Measurements from ENCODE around the gene ITGA7.

ITGA7 gene

GRCh38 chr12:55703901-55704761 is 3.6 kb downstream of the ITGA7 start:
- in situ Hi-C loops (cut with MboI; ENCODE audit: low sequenced_read_pairs), result no loop called here

- in situ Hi-C loops (cut with MboI; ENCODE audit: low sequenced_read_pairs), result no loop called here
Measured at GRCh38 chr12:55703288-55703687, 4.4 kb downstream of the ITGA7 start.

GRCh38 chr12:55702861-55703260 is 4.8 kb downstream of the ITGA7 start:
- in situ Hi-C loops (cut with MboI; ENCODE audit: low sequenced_read_pairs), result no loop called here

- in situ Hi-C loops (cut with MboI; ENCODE audit: low sequenced_read_pairs), result no loop called here
Measured at GRCh38 chr12:55700255-55701018, 7.3 kb downstream of the ITGA7 start.

GRCh38 chr12:55699471-55700055 is 8.1 kb downstream of the ITGA7 start:
- in situ Hi-C loops (cut with MboI; ENCODE audit: low sequenced_read_pairs), result no loop called here

GRCh38 chr12:55698965-55699364 is 8.7 kb downstream of the ITGA7 start:
- in situ Hi-C loops (cut with MboI; ENCODE audit: low sequenced_read_pairs), result no loop called here

- in situ Hi-C loops (cut with MboI; ENCODE audit: low sequenced_read_pairs), result no loop called here
Measured at GRCh38 chr12:55698241-55698955, 9.3 kb downstream of the ITGA7 start.

- in situ Hi-C loops (cut with MboI; ENCODE audit: low sequenced_read_pairs), result no loop called here
Measured at GRCh38 chr12:55697686-55698085, 10.0 kb downstream of the ITGA7 start.

- in situ Hi-C loops (cut with MboI; ENCODE audit: low sequenced_read_pairs), result no loop called here
Measured at GRCh38 chr12:55696796-55697462, 10.8 kb downstream of the ITGA7 start.

- in situ Hi-C loops (cut with MboI; ENCODE audit: low sequenced_read_pairs), result no loop called here
Measured at GRCh38 chr12:55696141-55696540, 11.6 kb downstream of the ITGA7 start.

GRCh38 chr12:55695349-55695748 is 12.4 kb downstream of the ITGA7 start:
- in situ Hi-C loops (cut with MboI; ENCODE audit: low sequenced_read_pairs), result no loop called here

GRCh38 chr12:55694651-55695050 is 13.1 kb downstream of the ITGA7 start:
- in situ Hi-C loops (cut with MboI; ENCODE audit: low sequenced_read_pairs), result no loop called here

GRCh38 chr12:55694188-55694515 is 13.6 kb downstream of the ITGA7 start:
- in situ Hi-C loops (cut with MboI; ENCODE audit: low sequenced_read_pairs), result no loop called here

- in situ Hi-C loops (cut with MboI; ENCODE audit: low sequenced_read_pairs), result no loop called here
Measured at GRCh38 chr12:55693323-55694187, 14.1 kb downstream of the ITGA7 start.

GRCh38 chr12:55692631-55693322 is 14.9 kb downstream of the ITGA7 start:
- in situ Hi-C loops (cut with MboI; ENCODE audit: low sequenced_read_pairs), result no loop called here

GRCh38 chr12:55688716-55689655 is 18.7 kb downstream of the ITGA7 start:
- in situ Hi-C loops (cut with MboI; ENCODE audit: low sequenced_read_pairs), result no loop called here

- in situ Hi-C loops (cut with MboI; ENCODE audit: low sequenced_read_pairs), result no loop called here
Measured at GRCh38 chr12:55687746-55688145, 20.0 kb downstream of the ITGA7 start.

GRCh38 chr12:55686366-55687010 is 21.2 kb downstream of the ITGA7 start:
- in situ Hi-C loops (cut with MboI; ENCODE audit: low sequenced_read_pairs), result no loop called here

Measured in HL-60/S4 treated with retinoic acid at 250 ng/mL for 4 days and 3 days (cell line).